ENCODE results near the gene TBC1D8.

- TF ChIP-seq EP300 (IDR thresholded peaks at IDR 0.05; ENCODE audit: borderline replicate concordance in 1 of 2, low read depth in 2 of 2, low read length in 2 of 2), result no peak
- no peak for TF ChIP-seq SIN3A (conservative IDR thresholded peaks at IDR 0.05 in 1 of 2, IDR thresholded peaks at IDR 0.05 in 1 of 2; ENCODE audit: low read depth in 1 of 2, low read length in 2 of 2)
- TF ChIP-seq CTCF (IDR thresholded peaks at IDR 0.05; ENCODE audit: control extremely low read depth in 1 of 3, insufficient read depth in 1 of 3, low read depth in 1 of 3, low read length in 3 of 3), result no peak
- TF ChIP-seq RBBP5 (IDR thresholded peaks at IDR 0.05; ENCODE audit: borderline replicate concordance, low read depth, low read length), result no peak
- TF ChIP-seq ATF2 (IDR thresholded peaks at IDR 0.05; ENCODE audit: low read length), result no peak
- TF ChIP-seq YY1 (IDR thresholded peaks at IDR 0.05; ENCODE audit: low read depth, low read length), result no peak
- TF ChIP-seq POLR2AphosphoS5 (IDR thresholded peaks at IDR 0.05; ENCODE audit: low read depth, low read length), result no peak
- TF ChIP-seq EGR1 (IDR thresholded peaks at IDR 0.05; ENCODE audit: borderline replicate concordance, low read depth, low read length), result no peak
- no peak for TF ChIP-seq SUZ12 (IDR thresholded peaks at IDR 0.05; ENCODE audit: low read length)
- TF ChIP-seq RAD21 (IDR thresholded peaks at IDR 0.05 in 1 of 2, conservative IDR thresholded peaks at IDR 0.05 in 1 of 2; ENCODE audit: low read depth in 2 of 2, low read length in 2 of 2), result no peak
Measured at GRCh38 chr2:100989666-100990065, 161.5 kb downstream of the TBC1D8 start.
